H9 (cell line): ENCODE data around the gene LSM11. TPM values are rescaled to one million over a fixed set of nuclear protein-coding genes. Genes with fewer than 3 reads are reported as not detected.

ENCODE experiments used
- DNase-seq: peaks from one replicate; pipeline ENCODE4 v3.0.0-alpha.2; 2017
- H2AFZ ChIP-seq: one replicate; pipeline ENCODE4 v1.6.1; 2013; ENCODE audit warnings: mild to moderate bottlenecking, low read length, control low read depth, moderate library complexity
- H2AK5ac ChIP-seq: 2 replicates; pipeline ENCODE4 v1.6.1; 2013; ENCODE audit warnings: low read length, control low read depth, mixed read lengths; ENCODE audit not compliant: insufficient read length
- H2BK120ac ChIP-seq: one replicate; pipeline ENCODE4 v1.6.1; 2013; ENCODE audit warnings: low read depth, mild to moderate bottlenecking, low read length, control low read depth, inconsistent platforms; ENCODE audit not compliant: poor library complexity, severe bottlenecking
- H2BK12ac ChIP-seq: 2 replicates; pipeline ENCODE4 v1.6.1; 2013; ENCODE audit warnings: low read length, control low read depth, mixed read lengths, low read depth; ENCODE audit not compliant: insufficient read length
- H2BK15ac ChIP-seq: 2 replicates; pipeline ENCODE4 v1.6.1; 2013; ENCODE audit warnings: low read depth, low read length, control low read depth
- H2BK20ac ChIP-seq: one replicate; pipeline ENCODE4 v1.6.1; 2013; ENCODE audit warnings: low read depth, mild to moderate bottlenecking, low read length, control low read depth, inconsistent platforms; ENCODE audit not compliant: poor library complexity, severe bottlenecking
- H2BK5ac ChIP-seq: 2 replicates; pipeline ENCODE4 v1.6.1; 2013; ENCODE audit warnings: low read length, control low read depth, mixed read lengths; ENCODE audit not compliant: insufficient read length
- H3K14ac ChIP-seq: 2 replicates; pipeline ENCODE4 v1.6.1; 2013; ENCODE audit warnings: low read length, control low read depth; ENCODE audit not compliant: insufficient read depth
- H3K18ac ChIP-seq: 2 replicates; pipeline ENCODE4 v1.6.1; 2013; ENCODE audit warnings: low read depth, mild to moderate bottlenecking, mixed read lengths, low read length, control low read depth; ENCODE audit not compliant: insufficient read length
- H3K23ac ChIP-seq: 2 replicates; pipeline ENCODE4 v1.6.1; 2013; ENCODE audit warnings: low read length, control low read depth, mixed read lengths, low read depth; ENCODE audit not compliant: insufficient read length
- H3K23me2 ChIP-seq: 2 replicates; pipeline ENCODE4 v1.6.1; 2013; ENCODE audit warnings: low read depth, mild to moderate bottlenecking, mixed read lengths, low read length, control low read depth; ENCODE audit not compliant: insufficient read length, poor library complexity, severe bottlenecking
- H3K27ac ChIP-seq: 2 replicates; pipeline ENCODE4 v1.5.1; 2013; ENCODE audit warnings: low read length, control low read depth, mixed read lengths, low read depth; ENCODE audit not compliant: insufficient read length
- H3K27me3 ChIP-seq: 2 replicates; pipeline ENCODE4 v1.6.1; 2013; ENCODE audit warnings: low read length, control low read depth, inconsistent platforms; ENCODE audit not compliant: insufficient read depth
- H3K4ac ChIP-seq: 2 replicates; pipeline ENCODE4 v1.6.1; 2013; ENCODE audit warnings: low read depth, mild to moderate bottlenecking, control low read depth, inconsistent platforms, low read length, moderate library complexity
- H3K4me1 ChIP-seq: 2 replicates; pipeline ENCODE4 v1.6.1; 2013; ENCODE audit warnings: low read length, control low read depth, inconsistent platforms; ENCODE audit not compliant: insufficient read depth
- H3K4me2 ChIP-seq: 2 replicates; pipeline ENCODE4 v1.6.1; 2013; ENCODE audit warnings: low read length, control low read depth, mixed read lengths; ENCODE audit not compliant: insufficient read length, insufficient read depth
- H3K56ac ChIP-seq: 2 replicates; pipeline ENCODE4 v1.6.1; 2013; ENCODE audit warnings: low read depth, mild to moderate bottlenecking, mixed read lengths, low read length, control low read depth; ENCODE audit not compliant: insufficient read length
- H3K79me1 ChIP-seq: 2 replicates; pipeline ENCODE4 v1.6.1; 2013; ENCODE audit warnings: low read depth, mild to moderate bottlenecking, moderate library complexity, low read length, control low read depth, inconsistent platforms; ENCODE audit not compliant: insufficient read depth, poor library complexity, severe bottlenecking
- H3K79me2 ChIP-seq: 2 replicates; pipeline ENCODE4 v1.6.1; 2013; ENCODE audit warnings: low read length, control low read depth, inconsistent platforms; ENCODE audit not compliant: insufficient read depth
- H3K9ac ChIP-seq: 2 replicates; pipeline ENCODE4 v1.6.1; 2013; ENCODE audit warnings: low read length, control low read depth, mixed read lengths; ENCODE audit not compliant: insufficient read length; ENCODE audit errors: extremely low read depth
- H3K9me3 ChIP-seq: one replicate; pipeline ENCODE4 v1.6.1; 2013; ENCODE audit warnings: low read depth, low read length, inconsistent platforms; ENCODE audit not compliant: control insufficient read depth
- H3T11ph ChIP-seq: one replicate; pipeline ENCODE4 v1.6.1; 2013; ENCODE audit warnings: mild to moderate bottlenecking, low read length, control low read depth, inconsistent platforms
- H4K20me1 ChIP-seq: one replicate; pipeline ENCODE4 v1.6.1; 2013; ENCODE audit not compliant: control insufficient read depth, insufficient read length, insufficient read depth
- H4K5ac ChIP-seq: 2 replicates; pipeline ENCODE4 v1.6.1; 2013; ENCODE audit warnings: low read depth, mild to moderate bottlenecking, mixed read lengths, low read length, control low read depth; ENCODE audit not compliant: insufficient read length
- H4K8ac ChIP-seq: replicated peaks from 2 replicates; pipeline ENCODE4 v1.6.1; 2013; ENCODE audit warnings: low read length, control low read depth, mixed read lengths, low read depth; ENCODE audit not compliant: insufficient read length
- H4K91ac ChIP-seq: 2 replicates; pipeline ENCODE4 v1.6.1; 2013; ENCODE audit warnings: low read depth, mild to moderate bottlenecking, moderate library complexity, mixed read lengths, low read length, control low read depth; ENCODE audit not compliant: insufficient read length
- H3K27ac Mint-ChIP-seq, 3 experiments: 2 replicates in 2 of 3; 3 replicates in 1 of 3; pipeline ENCODE4 v1.8.0; 2020 to 2021; ENCODE audit warnings: mixed read lengths in 3 of 3, mild to moderate bottlenecking in 1 of 3, moderate library complexity in 1 of 3
- H3K27me3 Mint-ChIP-seq: 2 replicates; pipeline ENCODE4 v1.8.0; 2021; ENCODE audit warnings: low read depth, mild to moderate bottlenecking, moderate library complexity, mixed read lengths
- H3K36me3 Mint-ChIP-seq, 3 experiments: 2 replicates in 2 of 3; 3 replicates in 1 of 3; pipeline ENCODE4 v1.8.0; 2020 to 2021; ENCODE audit warnings: low read depth in 3 of 3, mixed read lengths in 3 of 3; ENCODE audit not compliant: insufficient read depth in 1 of 3
- H3K4me1 Mint-ChIP-seq, 2 experiments: 2 replicates each; pipeline ENCODE4 v1.8.0; 2020; ENCODE audit warnings: mixed read lengths in 2 of 2
- H3K4me3 Mint-ChIP-seq, 2 experiments: 2 replicates in 1 of 2; 3 replicates in 1 of 2; pipeline ENCODE4 v1.8.0; 2020 to 2021; ENCODE audit warnings: mild to moderate bottlenecking in 2 of 2, mixed read lengths in 2 of 2, moderate library complexity in 1 of 2
- H3K9me3 Mint-ChIP-seq, 2 experiments: 2 replicates in 1 of 2; 3 replicates in 1 of 2; pipeline ENCODE4 v1.8.0; 2020; ENCODE audit warnings: mild to moderate bottlenecking in 2 of 2, mixed read lengths in 2 of 2, moderate library complexity in 1 of 2
- CTCF ChIP-seq: fragments of 200-600 bp; sonication (generic); conservative IDR thresholded peaks from 3 replicates; pipeline ENCODE4 v1.8.0; 2021; ENCODE audit warnings: antibody characterized with exemption, mild to moderate bottlenecking
- WGBS: extraction: QIAGEN DNeasy Blood & Tissue Kit; methylation state at CpG from one replicate; pipeline ENCODE4 v1.1.7; 2013; ENCODE audit warnings: missing lambda C conversion rate, low lambda C conversion rate, mixed read lengths; ENCODE audit not compliant: insufficient read length; ENCODE audit errors: extremely low coverage; 5-methylcytosine and 5-hydroxymethylcytosine counted together
- total RNA-seq: library from RNA; stranded (reverse); gene quantifications from 2 replicates; pipeline ENCODE4 v1.2.1, GENCODE V29; 2021

Gene LSM11
- total RNA-seq, 1 experiment from 2014 or later: 4.7 TPM

GRCh38 chr5:157808043-157808442 is 64.5 kb downstream of the LSM11 start:
- Histone ChIP-seq H3K27me3 (no peaks in the 10 kb centered on the region), H2BK120ac (no peak overlapping the region), H2BK5ac (no peak overlapping the region), H3K23ac (no peak overlapping the region), H3K18ac (no peak overlapping the region), H4K8ac (no peak overlapping the region), H3T11ph (no peak overlapping the region), H4K20me1 (no peaks in the 10 kb centered on the region), H3K9me3 (no peaks in the 10 kb centered on the region), H2BK12ac (no peak overlapping the region), H3K14ac (no peak overlapping the region), H3K4me1 (no peaks in the 10 kb centered on the region), H3K4me2 (no peak overlapping the region), H3K23me2 (no peaks in the 10 kb centered on the region), H2AFZ (no peak overlapping the region), H4K91ac (no peak overlapping the region), H3K9ac (no peak overlapping the region), H4K5ac (no peak overlapping the region), H3K79me1 (peaks cover 2% of the 10 kb centered on the region), H3K4ac (no peak overlapping the region), H2BK15ac (no peak overlapping the region), H2AK5ac (no peak overlapping the region), H2BK20ac (no peak overlapping the region), H3K27ac (no peak overlapping the region), H3K56ac (no peak overlapping the region), H3K79me2 (no peaks in the 10 kb centered on the region)
- H3K27me3 Mint-ChIP-seq: no peaks in the 10 kb centered on the region
- no peaks in the 10 kb centered on the region for H3K4me1 Mint-ChIP-seq
- WGBS: no CpG with 5 or more reads among the region's 2 CpGs
- no peaks in the 10 kb centered on the region for H3K9me3 Mint-ChIP-seq
- no peak for TF ChIP-seq CTCF
- no peak overlapping the region for H3K4me3 Mint-ChIP-seq
- no peak for DNase-seq
- H3K36me3 Mint-ChIP-seq: peaks cover 18 to 70% (median 70%) of the 10 kb centered on the region in 3 experiments; a peak in 6 of 7 replicates
- no peak overlapping the region for H3K27ac Mint-ChIP-seq

Other genes starting within 250 kb of the LSM11 start
- gene ADAM19, start 167.9 kb upstream of the LSM11 start, total RNA-seq: 9.5 and 9.9 TPM in 2 replicates
- 0.13 TPM in 1 of 2 replicates, not detected in the other for gene SOX30, start 91.3 kb upstream of the LSM11 start, total RNA-seq
- not detected in 2 replicates for gene C5orf52, start 72.2 kb upstream of the LSM11 start, total RNA-seq
- 12.9 and 13.5 TPM in 2 replicates for gene THG1L, start 12.3 kb upstream of the LSM11 start, total RNA-seq
- gene CLINT1, start 115.4 kb downstream of the LSM11 start, total RNA-seq: 74.0 and 79.1 TPM in 2 replicates